GM21367 (cell line): ENCODE results near the gene WSCD1.

Experiments
- ATAC-seq: cut with Tn5 transposase; IDR thresholded peaks from one replicate; pipeline ENCODE4 v1.9.1; 2021; ENCODE audit not compliant: unreplicated experiment

WSCD1 gene

DNA sequence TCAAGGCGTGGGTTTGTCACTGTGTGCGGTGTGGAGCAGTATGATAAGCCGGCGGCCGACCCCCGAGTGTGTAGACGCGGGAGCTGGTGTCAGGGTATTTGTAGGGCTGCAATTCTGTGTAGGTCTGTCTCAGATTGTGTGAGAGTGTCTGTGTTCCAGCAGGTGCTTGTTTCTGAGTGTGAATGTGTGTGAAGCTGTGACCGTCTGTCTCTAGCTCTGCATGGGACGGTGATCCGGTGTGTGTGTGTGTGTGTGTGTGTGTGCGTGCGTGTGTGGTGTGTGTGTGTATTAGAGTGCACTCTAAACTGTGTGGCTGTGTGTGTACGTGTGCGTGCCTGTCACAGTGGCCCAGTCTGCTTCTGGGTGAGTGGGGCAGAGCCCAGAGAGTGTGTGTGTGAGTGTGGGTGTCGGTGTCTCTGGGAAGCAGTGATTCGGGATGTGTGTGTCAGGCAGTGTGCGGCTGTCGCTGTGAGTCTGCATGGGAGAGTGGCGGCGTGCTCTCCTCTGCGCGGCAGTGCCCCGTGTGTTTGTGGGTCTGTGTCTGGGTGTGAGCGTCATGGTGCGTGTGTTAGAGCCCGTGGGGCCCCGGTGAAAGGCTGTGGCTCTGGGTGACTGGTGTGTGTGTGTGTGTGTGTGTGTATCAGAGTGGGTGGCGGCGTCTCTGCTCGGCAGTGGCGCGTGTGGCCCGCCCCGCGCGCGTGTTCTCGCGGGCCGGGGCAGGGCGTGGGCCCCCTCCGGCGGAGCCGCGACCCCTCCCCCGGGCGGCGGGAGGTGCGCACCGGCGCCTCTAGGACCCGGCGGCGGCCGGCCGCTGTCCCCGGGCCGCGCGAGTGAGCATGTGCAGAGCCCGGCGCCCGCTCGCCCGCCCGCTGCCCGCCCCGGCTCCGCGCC lies at the start of gene WSCD1:
WSCD1 (plus strand) TSS at position 841 of the 891 bp plus-strand sequence. CDS start 10,280 bp downstream, outside the sequence.
- ATAC-seq: no peak

DNA sequence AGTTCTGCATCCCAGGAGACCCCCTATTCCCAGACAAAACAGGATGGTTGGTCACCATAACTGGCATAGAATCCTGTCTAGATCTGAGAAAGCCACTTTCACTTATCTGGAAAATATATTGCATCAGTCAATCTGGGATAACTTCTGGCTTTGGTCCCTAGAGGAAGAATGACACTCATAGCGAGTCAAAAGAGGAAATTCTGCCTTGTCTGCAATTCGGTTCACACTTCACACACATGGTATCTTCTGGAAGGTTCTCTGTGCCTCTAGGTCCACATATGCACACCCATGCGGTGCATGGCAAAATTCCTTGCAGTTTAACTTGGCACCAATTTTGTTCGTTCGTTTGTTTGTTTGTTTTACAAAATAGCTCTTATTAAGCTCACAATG lies 49.2 kb upstream of the WSCD1 start:
- ATAC-seq: no peak

DNA sequence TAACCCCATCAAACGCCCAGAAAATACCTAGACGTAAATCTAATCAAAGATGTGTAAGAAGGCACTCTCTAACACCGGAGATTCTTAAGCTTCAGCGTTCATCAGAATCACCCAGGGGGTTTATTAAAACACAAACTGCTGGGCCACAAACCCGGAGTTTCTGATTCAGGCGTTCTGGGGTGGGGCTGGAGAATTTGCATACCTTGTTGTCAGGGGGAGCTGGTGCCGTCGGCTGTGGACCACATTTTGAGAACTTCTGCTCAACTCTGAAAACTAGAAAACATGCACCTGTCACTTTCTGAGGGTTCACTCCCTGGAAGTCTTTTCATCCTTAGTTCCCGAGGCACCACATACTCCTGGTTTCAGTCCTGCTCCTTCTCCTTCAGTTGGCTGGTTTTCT lies 48.6 kb upstream of the WSCD1 start:
- ATAC-seq: no peak

DNA sequence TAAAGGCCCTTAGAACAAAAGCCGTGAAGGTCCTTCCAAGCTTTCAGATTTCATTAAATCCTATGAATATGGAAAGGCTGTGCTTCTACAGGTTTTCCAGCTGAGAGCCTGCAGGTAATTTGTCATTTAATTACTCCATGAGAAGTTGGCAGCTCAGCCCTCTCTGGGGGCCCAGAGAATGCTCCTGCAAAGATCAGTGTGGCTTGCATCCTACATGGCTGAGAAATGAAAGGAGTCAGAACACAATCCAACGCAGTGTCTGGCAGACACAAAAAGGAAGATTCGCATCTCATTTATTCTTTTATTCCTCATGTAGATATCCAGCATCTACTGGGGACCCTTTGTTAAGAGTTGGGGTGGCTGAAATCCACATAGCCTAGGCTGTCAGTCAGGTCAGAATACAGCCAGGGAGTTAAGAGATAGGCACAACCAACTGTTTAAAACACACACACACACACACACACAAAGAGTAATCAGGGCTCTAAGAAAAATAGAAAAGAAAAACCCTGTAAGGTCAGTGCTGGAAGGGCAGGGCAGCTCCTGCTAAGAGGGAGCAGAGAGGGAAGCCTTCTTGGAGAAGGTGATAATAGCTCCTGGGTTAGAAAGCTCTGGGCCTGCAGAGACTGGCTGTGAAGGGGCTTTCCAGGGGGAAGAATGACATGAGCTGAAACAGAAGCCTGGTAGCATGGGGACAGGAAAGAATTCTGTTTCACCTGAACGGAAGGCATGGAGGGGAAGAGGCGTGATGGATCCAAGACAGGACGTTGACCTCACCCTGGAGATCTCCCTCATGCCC lies 46.9 kb upstream of the WSCD1 start:
- no peak for ATAC-seq

DNA sequence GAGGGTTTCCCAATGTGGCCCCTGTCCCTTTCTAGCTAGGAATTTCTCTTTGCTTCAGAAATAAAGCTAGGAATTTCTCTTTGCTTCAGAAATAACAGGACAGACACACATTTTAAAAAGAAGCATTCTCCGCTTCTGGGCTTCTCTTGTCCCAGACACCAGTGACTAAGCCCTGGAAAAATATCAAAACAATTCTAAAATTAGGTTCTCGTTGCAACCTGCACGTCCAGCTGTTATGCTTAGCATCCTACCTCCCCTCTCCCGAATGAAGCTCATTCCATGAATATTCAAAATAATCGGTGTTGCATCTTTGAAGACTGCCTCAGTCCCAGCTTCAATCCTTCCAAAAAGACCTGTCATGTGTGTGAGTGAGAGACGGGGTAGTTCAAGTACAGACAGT lies 45.6 kb upstream of the WSCD1 start:
- ATAC-seq: no peak

DNA sequence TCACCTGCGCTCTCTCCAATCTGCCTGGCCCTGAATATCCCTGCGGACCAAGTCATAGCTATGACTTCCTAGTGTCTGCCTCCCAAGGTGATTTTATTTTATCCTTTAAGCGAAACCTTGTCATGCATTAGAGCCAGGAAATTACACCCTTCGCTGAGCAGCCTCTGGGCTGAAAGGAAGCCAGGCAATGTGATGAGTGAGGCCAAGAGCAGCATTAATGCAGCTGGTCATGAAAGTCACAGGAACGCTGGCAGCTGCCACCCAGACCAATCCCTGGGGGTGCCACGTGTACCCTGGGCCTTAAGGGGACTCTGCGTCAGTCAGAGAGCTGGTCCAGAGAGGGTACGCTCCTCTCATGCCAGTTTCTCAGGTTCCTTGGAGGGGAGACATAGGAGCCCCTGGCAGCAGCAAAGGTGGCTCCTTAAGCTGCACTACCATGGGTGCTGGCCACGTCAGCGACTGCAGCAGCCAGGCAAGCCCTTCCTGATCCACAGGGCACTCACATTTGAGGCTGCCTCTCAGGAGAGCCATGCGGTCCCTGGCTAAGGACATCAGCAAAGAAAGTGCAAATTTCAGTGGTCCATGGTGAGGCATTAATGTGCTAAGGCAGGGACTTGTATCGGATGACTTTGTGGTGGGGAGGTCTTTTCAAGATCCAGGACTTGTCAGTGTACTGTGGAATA lies 42.7 kb upstream of the WSCD1 start:
- no peak for ATAC-seq

DNA sequence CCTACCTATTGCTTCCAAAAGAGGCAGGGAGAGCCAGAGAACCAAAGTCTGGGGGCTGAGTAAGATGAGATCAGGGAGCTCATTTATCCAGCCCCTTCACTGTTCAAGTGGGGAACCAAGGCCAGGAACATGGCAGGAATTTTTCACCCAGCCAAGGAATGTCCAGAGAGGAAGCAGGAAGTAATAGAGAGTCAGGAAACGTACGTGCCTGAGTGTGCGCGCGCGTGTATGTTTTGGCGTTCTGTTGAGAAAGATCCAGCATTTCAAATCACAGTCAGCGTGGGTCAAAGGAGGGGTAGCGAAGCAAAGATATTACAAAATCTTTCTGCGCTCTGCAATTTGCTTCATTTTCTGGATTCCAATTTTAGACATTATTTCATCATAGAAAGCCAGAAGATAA lies 41.9 kb upstream of the WSCD1 start:
- ATAC-seq: no peak

DNA sequence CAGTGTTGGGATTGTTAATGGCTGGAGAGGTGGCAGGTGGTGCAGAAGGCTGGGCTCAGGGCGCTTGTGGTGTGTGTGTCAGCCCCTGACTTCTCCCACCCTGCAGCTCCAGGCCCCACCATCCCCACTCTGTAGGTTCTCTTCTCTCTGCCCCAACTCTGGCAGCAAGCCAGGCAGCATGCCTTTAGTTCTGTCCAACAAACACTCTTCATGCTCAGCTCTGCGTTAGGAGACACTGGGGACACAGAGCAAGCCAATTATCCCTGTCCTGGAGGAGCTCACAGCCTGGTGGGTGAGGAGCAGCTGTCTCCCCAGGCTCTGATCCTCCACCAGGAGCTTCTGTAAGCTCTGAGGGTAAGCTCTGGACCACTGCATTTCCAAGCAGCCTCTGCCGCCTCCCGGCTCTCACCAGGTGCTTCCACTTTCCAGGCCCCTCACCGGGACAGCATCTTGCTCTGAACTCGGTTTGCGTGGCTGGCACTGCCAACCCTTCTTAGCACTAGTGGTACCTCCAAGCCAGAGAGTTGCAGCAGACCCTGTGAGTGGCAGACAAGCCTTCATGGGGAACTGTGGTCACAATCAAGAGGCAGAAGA lies 34.3 kb upstream of the WSCD1 start:
- ATAC-seq: no peak

DNA sequence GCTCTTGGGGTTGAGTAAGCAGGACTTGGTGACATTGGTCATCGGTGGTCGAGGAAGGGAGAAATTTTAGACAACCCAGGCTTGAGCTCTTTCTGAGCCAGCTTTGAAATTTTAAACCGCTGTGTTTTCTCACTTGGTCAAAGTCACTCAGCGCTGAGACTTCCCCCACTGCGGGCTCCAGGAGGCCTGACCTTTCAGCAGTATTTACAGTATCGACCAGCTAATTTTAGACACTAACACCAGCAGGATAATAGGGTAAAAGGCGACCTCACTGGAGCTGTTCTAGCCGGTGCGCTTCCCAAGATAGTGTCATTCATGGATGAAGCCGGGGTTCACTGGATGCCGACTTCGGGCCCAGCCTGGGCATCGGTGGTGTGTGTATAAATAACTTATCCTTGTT lies 29.7 kb upstream of the WSCD1 start:
- no peak for ATAC-seq

DNA sequence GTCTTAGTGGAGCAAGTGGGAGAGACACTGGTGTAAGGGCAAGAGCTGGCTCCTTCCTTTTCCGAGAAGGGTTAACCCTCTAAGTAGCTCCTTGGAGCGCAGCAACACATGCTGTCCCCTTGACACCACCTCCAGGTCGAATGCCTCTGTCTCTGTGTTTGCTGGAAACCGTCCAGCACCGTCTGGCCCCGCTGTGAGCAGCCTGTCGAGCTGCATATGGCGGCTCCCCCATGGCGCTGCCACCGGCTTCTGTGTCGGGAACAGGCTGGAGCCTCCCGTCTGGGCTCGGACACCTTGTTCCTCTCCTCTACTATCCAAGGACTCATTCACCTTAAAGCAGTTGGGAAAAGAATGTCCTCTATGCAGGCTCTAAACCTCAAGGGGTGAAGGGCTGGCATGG lies 28.9 kb upstream of the WSCD1 start:
- ATAC-seq: no peak

DNA sequence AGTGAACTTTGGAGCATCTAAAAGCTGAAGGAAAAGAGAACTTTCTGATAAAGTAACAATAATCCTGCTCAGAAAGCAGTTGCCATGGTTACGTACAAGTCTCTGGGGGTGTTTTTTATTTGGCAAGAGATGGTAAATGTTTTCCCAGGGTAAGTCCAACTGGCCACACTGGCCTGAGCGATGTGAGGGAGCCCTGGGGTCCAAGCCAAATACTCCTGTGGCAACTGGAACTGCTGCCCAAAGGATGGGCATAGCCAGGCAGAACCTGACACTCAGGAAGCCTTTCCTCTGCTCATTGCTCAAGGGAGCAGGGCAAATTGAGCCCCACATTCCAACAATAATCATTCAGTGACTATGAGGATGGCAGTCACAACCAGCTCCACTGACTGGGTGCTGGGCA lies 26.8 kb upstream of the WSCD1 start:
- ATAC-seq: no peak

DNA sequence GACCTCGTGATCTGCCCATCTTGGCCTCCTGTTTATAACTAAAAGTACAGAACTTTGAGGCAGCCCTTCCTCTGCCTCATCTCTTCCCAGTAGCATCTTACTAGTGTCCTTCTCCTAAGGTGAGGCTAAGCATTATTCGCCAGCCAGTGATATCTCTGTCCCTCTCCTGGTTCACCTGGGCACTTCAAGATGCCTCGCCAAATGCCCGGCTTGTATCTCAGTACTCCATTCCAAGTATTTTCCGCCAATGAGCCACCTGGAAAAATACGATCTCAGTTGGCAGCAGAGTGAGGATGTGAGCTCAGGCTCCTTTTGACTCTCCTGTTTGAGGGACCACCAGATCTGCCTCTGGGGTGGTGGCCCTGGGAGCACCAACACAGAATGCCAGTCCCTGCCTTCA lies 25.9 kb upstream of the WSCD1 start:
- ATAC-seq: no peak

DNA sequence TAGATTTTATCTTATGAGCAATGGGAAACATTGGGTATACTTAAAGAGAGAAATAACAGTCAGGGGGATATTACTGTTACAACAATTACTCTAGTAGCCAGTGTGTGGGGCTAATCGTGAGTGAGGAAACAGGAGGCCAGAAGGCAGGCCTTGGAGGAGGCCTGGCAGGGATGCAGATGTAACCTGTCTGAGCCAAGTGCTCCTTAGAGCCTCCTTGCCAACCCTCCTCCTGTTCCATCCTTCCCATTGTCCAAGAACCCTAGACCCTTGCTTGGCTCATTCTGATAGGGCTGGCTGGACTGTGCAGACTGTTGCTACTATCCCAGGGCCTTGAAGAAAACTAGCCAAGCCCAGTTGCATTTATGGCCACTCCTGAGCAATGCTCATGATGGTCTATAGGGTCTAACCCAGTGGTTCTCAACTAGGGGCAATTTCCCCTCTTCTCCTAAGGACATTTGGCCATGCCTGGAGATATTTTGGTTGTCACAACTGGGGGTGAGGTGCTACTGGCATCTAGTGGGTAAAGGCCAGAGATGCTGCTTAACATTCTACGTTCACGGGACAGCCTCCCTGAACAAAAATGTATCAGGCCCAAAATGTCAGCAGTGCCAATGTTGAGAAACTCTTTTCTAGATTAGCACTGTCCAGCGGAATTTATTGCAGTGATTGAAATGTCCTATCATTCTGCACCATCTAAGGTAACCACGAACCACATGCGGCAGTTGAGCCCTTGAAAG lies 24.4 kb upstream of the WSCD1 start:
- no peak for ATAC-seq

DNA sequence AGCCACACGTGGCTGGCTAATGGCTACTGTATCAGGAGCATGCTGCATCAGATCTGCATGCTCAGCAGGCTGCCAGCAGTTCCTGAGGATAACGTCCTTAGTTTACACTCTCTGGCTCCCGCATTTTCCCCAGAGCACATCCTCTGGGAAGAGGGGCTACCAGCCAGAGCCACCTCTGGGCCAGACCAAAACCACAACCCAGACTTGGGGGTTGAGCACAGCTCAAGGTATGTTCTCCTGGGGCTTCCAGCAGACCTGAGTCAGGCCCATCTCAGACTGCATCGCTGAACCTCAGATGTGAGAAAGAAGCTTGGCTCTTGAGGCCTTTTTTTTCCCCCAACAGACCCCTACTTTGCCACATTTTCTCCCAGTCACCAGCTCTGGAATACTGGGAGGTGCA lies 23.7 kb upstream of the WSCD1 start:
- ATAC-seq: no peak

DNA sequence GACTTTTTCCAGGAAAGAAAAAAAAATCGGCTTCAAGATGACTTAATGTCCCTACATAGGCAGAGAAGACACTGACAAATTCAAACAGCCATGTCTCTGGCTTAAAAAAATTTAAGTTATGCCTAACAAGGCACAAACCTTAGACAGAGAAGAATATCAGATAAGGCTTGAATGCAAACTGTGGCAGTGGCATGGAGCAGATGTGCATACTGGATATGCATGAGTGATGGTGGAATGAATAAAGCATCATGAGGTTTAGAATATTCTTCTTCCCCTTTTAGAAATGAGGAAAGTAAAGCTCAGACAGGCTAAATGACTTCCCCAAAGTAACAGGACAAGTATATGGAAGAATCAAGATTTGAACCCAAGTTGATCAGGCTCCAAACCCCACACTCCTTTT lies 23.2 kb upstream of the WSCD1 start:
- ATAC-seq: no peak

DNA sequence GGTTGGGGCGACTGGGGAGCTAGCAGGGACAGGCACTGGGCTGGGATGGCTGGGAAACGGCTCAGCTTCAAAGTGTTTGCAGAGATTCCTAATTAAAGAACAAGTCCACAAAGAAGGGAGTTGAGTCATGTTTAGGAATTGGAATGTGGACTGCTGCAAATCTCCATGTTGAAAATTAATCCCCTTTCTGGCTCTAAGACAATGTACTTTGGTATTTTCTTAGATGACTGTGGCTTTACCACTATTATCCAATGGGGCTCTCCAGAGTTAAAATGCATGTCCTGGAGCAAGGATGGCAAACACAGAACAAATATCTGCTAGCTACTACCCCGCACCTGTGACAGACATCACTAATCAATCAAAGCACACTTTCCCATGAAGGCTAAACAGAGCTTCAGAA lies 22.2 kb upstream of the WSCD1 start:
- no peak for ATAC-seq

DNA sequence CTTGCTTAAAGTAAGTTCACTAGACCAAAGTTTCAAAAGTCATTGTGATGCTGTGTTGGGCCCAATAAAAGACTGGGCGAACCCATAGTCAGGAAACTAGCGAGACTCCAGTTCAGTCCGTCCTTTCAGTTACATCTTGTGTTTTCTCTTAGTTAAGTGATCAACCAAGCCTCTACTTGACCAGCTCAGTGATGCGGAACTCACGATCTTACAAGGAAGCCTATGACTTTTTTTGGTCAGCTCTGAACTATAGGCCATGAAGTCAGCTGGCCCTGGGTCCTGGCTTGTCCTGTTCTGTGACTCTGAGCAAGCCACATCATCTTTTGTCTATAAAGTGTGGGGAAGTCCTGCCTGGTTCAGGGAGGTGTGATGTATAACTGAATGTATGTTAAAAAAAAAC lies 21.7 kb upstream of the WSCD1 start:
- ATAC-seq: no peak

DNA sequence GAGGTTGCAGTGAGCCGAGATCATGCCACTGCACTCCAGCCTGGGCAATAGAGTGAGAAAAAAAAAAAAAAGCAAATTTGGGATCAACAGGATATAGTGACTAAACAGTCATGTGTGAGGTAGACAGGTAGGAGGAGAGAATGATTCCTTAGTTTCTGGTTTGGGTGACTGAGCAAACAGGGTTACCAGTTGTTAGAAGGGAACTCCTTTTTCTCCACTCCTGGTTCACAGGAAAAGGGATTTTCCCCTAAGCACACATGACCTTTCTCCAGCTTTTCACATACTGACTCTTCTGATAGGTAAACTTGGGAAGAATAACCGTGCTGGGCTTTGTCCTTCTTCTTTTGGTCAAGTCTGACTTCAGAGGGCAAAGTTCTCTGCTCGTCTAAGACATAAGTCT lies 17.3 kb upstream of the WSCD1 start:
- no peak for ATAC-seq

DNA sequence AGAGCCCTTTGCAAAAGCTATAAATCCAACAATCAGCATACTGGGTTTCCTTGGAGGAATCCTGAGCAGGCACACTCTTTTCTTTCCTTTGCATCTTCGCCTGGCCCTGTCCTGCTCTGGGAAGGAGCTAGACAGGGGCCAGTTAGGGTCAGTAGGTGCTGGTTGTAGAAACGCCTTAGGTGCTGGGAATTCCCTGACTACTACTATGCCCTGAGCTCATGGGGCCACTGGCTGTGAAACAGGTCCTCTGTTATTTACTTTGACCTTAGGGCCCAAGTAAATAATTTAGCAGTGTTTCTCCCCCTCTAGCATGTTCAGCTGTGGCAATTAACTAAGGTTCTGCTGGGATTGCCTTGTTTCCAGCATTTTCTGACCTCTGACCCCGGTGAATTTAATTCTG lies 15.8 kb upstream of the WSCD1 start:
- ATAC-seq: no peak

DNA sequence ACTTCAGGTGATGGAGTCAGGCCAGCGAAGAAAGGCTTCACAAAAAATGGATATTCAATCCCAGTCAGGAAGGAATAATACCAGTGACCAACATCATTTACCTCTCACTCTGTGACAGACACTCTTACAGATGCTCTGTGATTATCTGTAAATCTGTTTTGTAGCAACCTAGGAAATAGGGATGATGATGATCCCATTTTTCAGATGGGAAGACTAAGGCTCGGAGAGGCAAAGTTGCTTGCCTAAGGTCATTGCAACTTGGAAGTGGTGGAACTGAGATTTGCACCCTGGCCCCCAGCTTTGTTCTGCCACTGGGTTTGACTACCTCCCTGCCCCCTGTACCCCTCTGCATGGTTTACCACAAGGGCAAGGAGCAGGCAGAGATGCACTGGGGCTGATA lies 14.1 kb upstream of the WSCD1 start:
- no peak for ATAC-seq

DNA sequence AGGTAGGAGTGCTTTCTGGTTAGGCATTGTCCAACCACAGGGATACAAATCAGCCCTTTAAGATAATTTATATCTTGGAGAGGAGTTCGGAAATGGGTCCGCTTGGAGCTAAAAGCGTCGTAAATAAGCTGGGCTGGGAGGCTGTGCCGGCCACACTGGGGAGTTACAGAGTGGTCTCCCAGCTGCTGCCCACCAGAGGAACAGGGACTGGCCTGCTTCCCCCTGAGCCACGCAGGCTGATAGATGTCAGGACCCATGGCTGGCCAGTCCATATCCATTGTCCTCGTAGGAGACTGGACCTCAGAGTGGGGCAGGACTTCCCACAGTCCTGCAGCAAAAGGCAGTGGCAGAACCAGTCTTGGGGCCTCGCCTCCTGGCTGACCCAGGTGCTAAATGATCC lies 12.6 kb upstream of the WSCD1 start:
- no peak for ATAC-seq
